HepG2 (cell line): Measurements from ENCODE around the gene TMEM80. TPM values are rescaled to one million over a fixed set of nuclear protein-coding genes. Genes with fewer than 3 reads are reported as not detected.

Source experiments
- ARNTL ChIP-seq: sonication (generic); formaldehyde crosslinking; IDR thresholded peaks from 2 replicates; pipeline ENCODE4 v1.4.0; 2020; ENCODE audit warnings: mild to moderate bottlenecking, missing genetic modification reagents
- FOXK1 ChIP-seq: sonication (generic); formaldehyde crosslinking; IDR thresholded peaks from 2 replicates; pipeline ENCODE4 v1.4.0; 2020; ENCODE audit warnings: low read depth, missing genetic modification reagents, borderline replicate concordance
- FOXO1 ChIP-seq: sonication (generic); formaldehyde crosslinking; IDR thresholded peaks from 2 replicates; pipeline ENCODE4 v1.4.0; 2020; ENCODE audit warnings: missing genetic modification reagents
- FOXP1 ChIP-seq, 2 experiments: fragments of 450-650 bp in 1 of 2; IDR thresholded peaks; 2 replicates each; pipeline ENCODE4 v1.6.1; 2017 to 2018; ENCODE audit warnings: antibody characterized with exemption in 1 of 2
- GMEB1 ChIP-seq: sonication (generic); formaldehyde crosslinking; IDR thresholded peaks from 2 replicates; pipeline ENCODE4 v1.5.1; 2020; ENCODE audit warnings: missing genetic modification reagents, mild to moderate bottlenecking, borderline replicate concordance
- GPN1 ChIP-seq: sonication (generic); formaldehyde crosslinking; IDR thresholded peaks from 2 replicates; pipeline ENCODE4 v1.5.1; 2020; ENCODE audit warnings: missing genetic modification reagents, borderline replicate concordance
- HOXA9 ChIP-seq: sonication (generic); formaldehyde crosslinking; IDR thresholded peaks from 2 replicates; pipeline ENCODE4 v1.8.1; 2022; ENCODE audit warnings: missing genetic modification reagents, mild to moderate bottlenecking, moderate library complexity, borderline replicate concordance
- MEIS2 ChIP-seq: sonication (generic); formaldehyde crosslinking; IDR thresholded peaks from 2 replicates; pipeline ENCODE4 v1.9.0; 2021; ENCODE audit warnings: mild to moderate bottlenecking, missing genetic modification reagents
- NR2F1 ChIP-seq, 2 experiments: fragments of 450-650 bp in 1 of 2; formaldehyde crosslinking in 1 of 2; IDR thresholded peaks; 2 replicates each; pipeline versions ENCODE4 v1.5.0 to v1.6.1; 2016 to 2020; ENCODE audit warnings: mild to moderate bottlenecking in 1 of 2, missing compliant biosample characterization in 1 of 2, missing genetic modification reagents in 1 of 2, moderate library complexity in 1 of 2
- PLRG1 ChIP-seq: fragments of 450-650 bp; conservative IDR thresholded peaks from 2 replicates; pipeline ENCODE4 v1.6.1; 2016
- SETDB1 ChIP-seq: sonication (generic); formaldehyde crosslinking; IDR thresholded peaks from 2 replicates; pipeline ENCODE4 v1.5.1; 2020; ENCODE audit warnings: missing genetic modification reagents, mild to moderate bottlenecking, borderline replicate concordance
- SNRNP70 ChIP-seq: fragments of 200-400 bp; formaldehyde crosslinking; IDR thresholded peaks from 2 replicates; pipeline ENCODE4 v1.6.1; 2017; ENCODE audit warnings: mild to moderate bottlenecking, low read depth, low read length, moderate library complexity
- STAG1 ChIP-seq: sonication (generic); formaldehyde crosslinking; IDR thresholded peaks from 2 replicates; pipeline ENCODE4 v1.4.0; 2020; ENCODE audit warnings: missing genetic modification reagents
- TCF12 ChIP-seq, 2 experiments: fragments of 450-650 bp in 1 of 2; sonication (generic) in 1 of 2; formaldehyde crosslinking in 1 of 2; IDR thresholded peaks; 2 replicates each; pipeline versions ENCODE4 v1.6.1 to v1.8.0; 2017 to 2022; ENCODE audit warnings: antibody characterized with exemption in 1 of 2, mild to moderate bottlenecking in 1 of 2, missing genetic modification reagents in 1 of 2, moderate library complexity in 1 of 2
- THAP9 ChIP-seq: sonication (generic); formaldehyde crosslinking; IDR thresholded peaks from 2 replicates; pipeline ENCODE4; 2020; ENCODE audit warnings: missing genetic modification reagents, mild to moderate bottlenecking, borderline replicate concordance
- THYN1 ChIP-seq: sonication (generic); formaldehyde crosslinking; IDR thresholded peaks from 2 replicates; pipeline ENCODE4 v1.8.1; 2023; ENCODE audit warnings: low read depth, mild to moderate bottlenecking, moderate library complexity, missing genetic modification reagents, borderline replicate concordance
- TOE1 ChIP-seq: sonication (generic); formaldehyde crosslinking; IDR thresholded peaks from 2 replicates; pipeline ENCODE4 v1.4.0; 2020; ENCODE audit warnings: mild to moderate bottlenecking, missing genetic modification reagents
- ZBTB46 ChIP-seq: sonication (generic); formaldehyde crosslinking; IDR thresholded peaks from 2 replicates; pipeline ENCODE4 v1.4.0; 2020; ENCODE audit warnings: mild to moderate bottlenecking, missing genetic modification reagents, borderline replicate concordance
- ZNF484 ChIP-seq: sonication (generic); formaldehyde crosslinking; IDR thresholded peaks from 2 replicates; pipeline ENCODE4 v1.5.1; 2020; ENCODE audit warnings: mild to moderate bottlenecking, low read depth, missing genetic modification reagents, borderline replicate concordance
- ZNF703 ChIP-seq: sonication (generic); formaldehyde crosslinking; IDR thresholded peaks from 2 replicates; pipeline ENCODE4 v1.5.1; 2020; ENCODE audit warnings: missing genetic modification reagents, mild to moderate bottlenecking, moderate library complexity, borderline replicate concordance
- ZNF709 ChIP-seq: sonication (generic); formaldehyde crosslinking; IDR thresholded peaks from 2 replicates; pipeline ENCODE4 v1.5.0; 2020; ENCODE audit warnings: mild to moderate bottlenecking, missing genetic modification reagents
- ZSCAN20 ChIP-seq: sonication (generic); formaldehyde crosslinking; IDR thresholded peaks from 2 replicates; pipeline ENCODE4 v1.4.0; 2020; ENCODE audit warnings: missing genetic modification reagents, mild to moderate bottlenecking, borderline replicate concordance
- polyA plus RNA-seq, 8 experiments: library from polyadenylated mRNA; depleted of rRNA in 3 of 8; stranded (reverse) in 7 of 8; unstranded in 1 of 8; fragments of >200 nt; fragmentation: Illumina TruSeq in 4 of 8; extraction: Trizol in 4 of 8; gene quantifications; 2 replicates each; pipeline versions ENCODE4 v1.2.1 to v1.2.3, GENCODE V29; 2011 to 2016; ENCODE audit warnings: low read depth in 4 of 8, missing spikeins in 1 of 8, mixed read lengths in 1 of 8; ENCODE audit not compliant: insufficient read depth in 1 of 8
- total RNA-seq, 5 experiments: library from RNA; depleted of rRNA; stranded (reverse); fragments of >200 nt; fragmentation: Illumina TruSeq; extraction: Trizol; gene quantifications; 2 replicates each; pipeline ENCODE4 v1.2.3, GENCODE V29; 2016; ENCODE audit warnings: low read depth in 1 of 5

The TMEM80 gene
- total and polyA plus RNA-seq, 2 of the 13 experiments (the other 11 are each of a cell fraction or from before 2014, with no cell fraction given): 5.6 to 17.1 TPM

- TF ChIP-seq HOXA9 (CRISPR knock-in tag): no peak; the same call in 1 of the 2 replicates
- TF ChIP-seq ZNF703: no peak
- TF ChIP-seq SNRNP70: no peak
- TF ChIP-seq GMEB1: peak; percentile 70; the same call in 1 of the 2 replicates
- TF ChIP-seq FOXK1 (CRISPR knock-in tag): no peak
- TF ChIP-seq TOE1 (CRISPR knock-in tag): no peak
- no peak; the same call in 1 of the 2 replicates for TF ChIP-seq STAG1 (CRISPR knock-in tag)
- TF ChIP-seq PLRG1: no peak
- 0 out of 2 replicates have a peak, but pooled peaks have one; percentile 8 for TF ChIP-seq ZBTB46 (CRISPR knock-in tag)
- TF ChIP-seq MEIS2 (CRISPR knock-in tag): 0 out of 2 replicates have a peak, but pooled peaks have one; percentile 53
- TF ChIP-seq GPN1 (CRISPR knock-in tag): no peak
- no peak for TF ChIP-seq ZNF709 (CRISPR knock-in tag)
- TF ChIP-seq NR2F1 (CRISPR knock-in tag; IDR thresholded peaks at IDR 0.05): no peak
- no peak for TF ChIP-seq ZNF484
- no peak for TF ChIP-seq TCF12 (IDR thresholded peaks at IDR 0.05)
- no peak for TF ChIP-seq TCF12 (CRISPR knock-in tag; IDR thresholded peaks at IDR 0.05)
- peak; percentile 83; the same call in 1 of the 2 replicates for TF ChIP-seq ARNTL (CRISPR knock-in tag)
- TF ChIP-seq SETDB1 (CRISPR knock-in tag): no peak
- no peak for TF ChIP-seq THYN1
- TF ChIP-seq FOXP1 (IDR thresholded peaks at IDR 0.05): no peak
- TF ChIP-seq FOXP1 (CRISPR knock-in tag; IDR thresholded peaks at IDR 0.05): no peak
- TF ChIP-seq FOXO1 (CRISPR knock-in tag): no peak
- TF ChIP-seq THAP9 (CRISPR knock-in tag): no peak
- TF ChIP-seq ZSCAN20 (CRISPR knock-in tag): peak; percentile 51; the same call in 1 of the 2 replicates
Observed at GRCh38 chr11:747158-748006, 51.8 kb downstream of the TMEM80 start, which contains the start of gene TALDO1 (continued).
